WTC11 (cell line): ENCODE data around the gene NKIRAS2. TPM values are rescaled to one million over a fixed set of nuclear protein-coding genes. Genes with fewer than 3 reads are reported as not detected.

Experiments
- ATAC-seq: fragments of 200-7000 bp; cut with Tn5 transposase; 2 replicates; pipeline ENCODE4 v1.10.0; 2021; ENCODE audit warnings: mild to moderate bottlenecking, moderate library complexity
- CTCF ChIA-PET: fragments of 300-600 bp; sonication (Branson Sonifier 250); formaldehyde crosslinking; loops from one replicate; lab custom pipeline; 2021; ENCODE audit warnings: antibody characterized with exemption; lab: Charles Lee
- POLR2A ChIA-PET: fragments of 350-600 bp; sonication (Branson Sonifier 250); formaldehyde crosslinking; loops from one replicate; lab custom pipeline; 2021; ENCODE audit warnings: antibody characterized with exemption; lab: Charles Lee
- DNase-seq: peaks from one replicate; pipeline ENCODE4 v3.0.0; 2021; ENCODE audit warnings: low spot score
- H3K27ac Mint-ChIP-seq: 2 replicates; pipeline ENCODE4 v1.8.0; 2021; ENCODE audit warnings: mixed read lengths
- H3K27me3 Mint-ChIP-seq: 2 replicates; pipeline ENCODE4 v1.8.0; 2021; ENCODE audit warnings: low read depth, mild to moderate bottlenecking, moderate library complexity, mixed read lengths
- H3K36me3 Mint-ChIP-seq: 2 replicates; pipeline ENCODE4 v1.8.0; 2021; ENCODE audit warnings: mixed read lengths
- H3K4me1 Mint-ChIP-seq: 2 replicates; pipeline ENCODE4 v1.8.0; 2022; ENCODE audit warnings: mixed read lengths
- H3K4me3 Mint-ChIP-seq: 2 replicates; pipeline ENCODE4 v1.8.0; 2021; ENCODE audit warnings: mild to moderate bottlenecking, moderate library complexity, mixed read lengths
- H3K9me3 Mint-ChIP-seq: 2 replicates; pipeline ENCODE4 v1.8.0; 2021; ENCODE audit warnings: mixed read lengths
- ATF6 ChIP-seq: sonication (generic); formaldehyde crosslinking; IDR thresholded peaks from 2 replicates; pipeline ENCODE4 v1.8.1; 2023; ENCODE audit warnings: mild to moderate bottlenecking, missing genetic modification reagents
- HMGA2 ChIP-seq: fragments of 250-450 bp; sonication (Bioruptor Pico); IDR thresholded peaks from 2 replicates; pipeline ENCODE4 v1.4.0; 2021; ENCODE audit warnings: mild to moderate bottlenecking, moderate library complexity
- HMGXB4 ChIP-seq: sonication (generic); formaldehyde crosslinking; IDR thresholded peaks from 2 replicates; pipeline ENCODE4 v1.8.1; 2023; ENCODE audit warnings: mild to moderate bottlenecking, moderate library complexity, missing genetic modification reagents
- JUN ChIP-seq: sonication (generic); formaldehyde crosslinking; IDR thresholded peaks from 2 replicates; pipeline ENCODE4 v1.8.0; 2023; ENCODE audit warnings: mild to moderate bottlenecking, missing genetic modification reagents
- NFATC4 ChIP-seq: fragments of 250-450 bp; sonication (Bioruptor Pico); IDR thresholded peaks from 2 replicates; pipeline ENCODE4 v1.9.0; 2021; ENCODE audit warnings: mild to moderate bottlenecking
- OVOL2 ChIP-seq: fragments of 250-450 bp; sonication (Bioruptor Pico); IDR thresholded peaks from 2 replicates; pipeline ENCODE4 v1.9.0; 2021; ENCODE audit warnings: mild to moderate bottlenecking, borderline replicate concordance
- SMAD3 ChIP-seq: sonication (generic); formaldehyde crosslinking; IDR thresholded peaks from 2 replicates; pipeline ENCODE4 v1.8.0; 2022; ENCODE audit warnings: missing genetic modification reagents, mild to moderate bottlenecking, borderline replicate concordance
- SP1 ChIP-seq: sonication (generic); formaldehyde crosslinking; conservative IDR thresholded peaks from 2 replicates; pipeline ENCODE4 v1.8.1; 2022; ENCODE audit warnings: missing genetic modification reagents
- TEAD4 ChIP-seq: sonication (generic); formaldehyde crosslinking; IDR thresholded peaks from 2 replicates; pipeline ENCODE4 v1.8.0; 2022; ENCODE audit warnings: mild to moderate bottlenecking, missing genetic modification reagents
- ZNF232 ChIP-seq: sonication (generic); formaldehyde crosslinking; IDR thresholded peaks from 2 replicates; pipeline ENCODE4 v1.8.0; 2022; ENCODE audit warnings: mild to moderate bottlenecking, missing genetic modification reagents
- total RNA-seq: library from RNA; stranded (reverse); gene quantifications from 3 replicates; pipeline ENCODE4 v1.2.3, GENCODE V29; 2021
- TF ChIP-seq, protein P1 (sequence below): sonication (generic); formaldehyde crosslinking; IDR thresholded peaks from 2 replicates; pipeline ENCODE4 v1.8.0; 2022; ENCODE audit warnings: mild to moderate bottlenecking, missing genetic modification reagents
- TF ChIP-seq, protein P2 (sequence below): sonication (generic); formaldehyde crosslinking; IDR thresholded peaks from 2 replicates; pipeline ENCODE4 v1.8.1; 2022; ENCODE audit warnings: missing genetic modification reagents, borderline replicate concordance
- TF ChIP-seq, protein P3 (sequence below): sonication (generic); formaldehyde crosslinking; IDR thresholded peaks from 2 replicates; pipeline ENCODE4 v1.8.0; 2023; ENCODE audit warnings: missing genetic modification reagents
- TF ChIP-seq, protein P4 (sequence below): sonication (generic); formaldehyde crosslinking; conservative IDR thresholded peaks from 2 replicates; pipeline ENCODE4 v1.8.1; 2023; ENCODE audit warnings: mild to moderate bottlenecking, low read depth, missing genetic modification reagents, moderate library complexity

The NKIRAS2 gene
- total RNA-seq, 1 experiment from 2014 or later: 36.1 TPM

DNA sequence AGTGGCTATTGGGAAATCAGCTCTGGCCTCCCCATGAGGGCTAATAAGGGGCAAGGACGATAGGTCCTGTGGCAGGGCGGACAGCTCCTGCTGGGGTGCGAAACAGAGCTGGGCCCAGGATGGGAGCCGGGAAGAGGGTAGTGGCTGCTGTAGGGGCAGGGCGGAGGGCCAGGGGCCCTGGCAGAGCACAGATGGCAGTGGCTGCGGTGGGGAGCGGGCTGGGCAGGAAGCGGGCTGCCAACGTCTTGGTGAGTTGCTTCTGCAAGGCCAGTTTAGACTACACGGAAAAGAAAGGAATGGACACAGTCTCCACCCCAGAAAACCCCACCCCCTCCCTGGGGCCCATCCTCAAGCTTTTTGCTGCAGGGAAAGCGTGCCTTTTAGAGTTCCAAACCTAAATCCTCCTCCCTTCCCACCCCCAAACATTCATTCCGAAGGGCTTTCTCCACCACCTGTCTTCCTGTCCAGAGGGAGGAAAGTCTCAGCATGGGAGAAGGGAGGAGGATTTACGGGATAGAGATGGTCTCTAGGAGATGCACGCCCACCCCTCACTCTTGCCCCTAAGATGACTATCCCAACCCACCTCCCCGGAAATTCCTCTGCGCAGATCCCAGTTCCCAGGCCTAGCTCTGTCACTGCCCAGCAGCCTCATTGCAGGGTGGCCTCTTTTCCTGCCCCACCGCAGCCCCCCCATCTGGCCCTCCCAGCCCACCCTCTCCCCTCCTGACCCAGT is 7.1 kb downstream of the NKIRAS2 start:
- POLR2A ChIA-PET: interaction anchor here (0.6 to 3.7 kb wide), 2 partner anchors 10 to 56 kb away, joined by 6 to 13 read pairs; partner anchors contain the start of gene DNAJC7
- DNase-seq (no peak), ATAC-seq (no peak)
- CTCF ChIA-PET: interaction anchor here (0.5 to 9.6 kb wide), 19 partner anchors 10 to 500 kb away, joined by 3 to 138 read pairs (median 20); partner anchors contain the start of genes DHX58, DNAJC7, KAT2A and NKIRAS2
- H3K27me3 Mint-ChIP-seq: peaks cover 3% of the 10 kb centered on the region; the same call in 1 of the 2 replicates
- peaks cover 11% of the 10 kb centered on the region for H3K4me1 Mint-ChIP-seq
- TF ChIP-seq ZNF232 (CRISPR knock-in tag) (no peak), HMGA2 (CRISPR knock-in tag) (no peak), NFATC4 (CRISPR knock-in tag) (no peak), ATF6 (CRISPR knock-in tag) (no peak), OVOL2 (CRISPR knock-in tag) (no peak), HMGXB4 (CRISPR knock-in tag) (no peak), SMAD3 (CRISPR knock-in tag) (no peak), SP1 (no peak), TEAD4 (CRISPR knock-in tag) (no peak), JUN (CRISPR knock-in tag) (no peak)
- TF ChIP-seq, protein P1, sequence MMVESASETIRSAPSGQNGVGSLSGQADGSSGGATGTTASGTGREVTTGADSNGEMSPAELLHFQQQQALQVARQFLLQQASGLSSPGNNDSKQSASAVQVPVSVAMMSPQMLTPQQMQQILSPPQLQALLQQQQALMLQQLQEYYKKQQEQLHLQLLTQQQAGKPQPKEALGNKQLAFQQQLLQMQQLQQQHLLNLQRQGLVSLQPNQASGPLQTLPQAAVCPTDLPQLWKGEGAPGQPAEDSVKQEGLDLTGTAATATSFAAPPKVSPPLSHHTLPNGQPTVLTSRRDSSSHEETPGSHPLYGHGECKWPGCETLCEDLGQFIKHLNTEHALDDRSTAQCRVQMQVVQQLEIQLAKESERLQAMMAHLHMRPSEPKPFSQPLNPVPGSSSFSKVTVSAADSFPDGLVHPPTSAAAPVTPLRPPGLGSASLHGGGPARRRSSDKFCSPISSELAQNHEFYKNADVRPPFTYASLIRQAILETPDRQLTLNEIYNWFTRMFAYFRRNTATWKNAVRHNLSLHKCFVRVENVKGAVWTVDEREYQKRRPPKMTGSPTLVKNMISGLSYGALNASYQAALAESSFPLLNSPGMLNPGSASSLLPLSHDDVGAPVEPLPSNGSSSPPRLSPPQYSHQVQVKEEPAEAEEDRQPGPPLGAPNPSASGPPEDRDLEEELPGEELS (CRISPR knock-in tag): no peak
- TF ChIP-seq, protein P2, sequence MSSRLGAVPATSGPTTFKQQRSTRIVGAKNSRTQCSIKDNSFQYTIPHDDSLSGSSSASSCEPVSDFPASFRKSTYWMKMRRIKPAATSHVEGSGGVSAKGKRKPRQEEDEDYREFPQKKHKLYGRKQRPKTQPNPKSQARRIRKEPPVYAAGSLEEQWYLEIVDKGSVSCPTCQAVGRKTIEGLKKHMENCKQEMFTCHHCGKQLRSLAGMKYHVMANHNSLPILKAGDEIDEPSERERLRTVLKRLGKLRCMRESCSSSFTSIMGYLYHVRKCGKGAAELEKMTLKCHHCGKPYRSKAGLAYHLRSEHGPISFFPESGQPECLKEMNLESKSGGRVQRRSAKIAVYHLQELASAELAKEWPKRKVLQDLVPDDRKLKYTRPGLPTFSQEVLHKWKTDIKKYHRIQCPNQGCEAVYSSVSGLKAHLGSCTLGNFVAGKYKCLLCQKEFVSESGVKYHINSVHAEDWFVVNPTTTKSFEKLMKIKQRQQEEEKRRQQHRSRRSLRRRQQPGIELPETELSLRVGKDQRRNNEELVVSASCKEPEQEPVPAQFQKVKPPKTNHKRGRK (CRISPR knock-in tag): no peak
- TF ChIP-seq, protein P3, sequence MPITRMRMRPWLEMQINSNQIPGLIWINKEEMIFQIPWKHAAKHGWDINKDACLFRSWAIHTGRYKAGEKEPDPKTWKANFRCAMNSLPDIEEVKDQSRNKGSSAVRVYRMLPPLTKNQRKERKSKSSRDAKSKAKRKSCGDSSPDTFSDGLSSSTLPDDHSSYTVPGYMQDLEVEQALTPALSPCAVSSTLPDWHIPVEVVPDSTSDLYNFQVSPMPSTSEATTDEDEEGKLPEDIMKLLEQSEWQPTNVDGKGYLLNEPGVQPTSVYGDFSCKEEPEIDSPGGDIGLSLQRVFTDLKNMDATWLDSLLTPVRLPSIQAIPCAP (CRISPR knock-in tag): no peak
- TF ChIP-seq, protein P4, sequence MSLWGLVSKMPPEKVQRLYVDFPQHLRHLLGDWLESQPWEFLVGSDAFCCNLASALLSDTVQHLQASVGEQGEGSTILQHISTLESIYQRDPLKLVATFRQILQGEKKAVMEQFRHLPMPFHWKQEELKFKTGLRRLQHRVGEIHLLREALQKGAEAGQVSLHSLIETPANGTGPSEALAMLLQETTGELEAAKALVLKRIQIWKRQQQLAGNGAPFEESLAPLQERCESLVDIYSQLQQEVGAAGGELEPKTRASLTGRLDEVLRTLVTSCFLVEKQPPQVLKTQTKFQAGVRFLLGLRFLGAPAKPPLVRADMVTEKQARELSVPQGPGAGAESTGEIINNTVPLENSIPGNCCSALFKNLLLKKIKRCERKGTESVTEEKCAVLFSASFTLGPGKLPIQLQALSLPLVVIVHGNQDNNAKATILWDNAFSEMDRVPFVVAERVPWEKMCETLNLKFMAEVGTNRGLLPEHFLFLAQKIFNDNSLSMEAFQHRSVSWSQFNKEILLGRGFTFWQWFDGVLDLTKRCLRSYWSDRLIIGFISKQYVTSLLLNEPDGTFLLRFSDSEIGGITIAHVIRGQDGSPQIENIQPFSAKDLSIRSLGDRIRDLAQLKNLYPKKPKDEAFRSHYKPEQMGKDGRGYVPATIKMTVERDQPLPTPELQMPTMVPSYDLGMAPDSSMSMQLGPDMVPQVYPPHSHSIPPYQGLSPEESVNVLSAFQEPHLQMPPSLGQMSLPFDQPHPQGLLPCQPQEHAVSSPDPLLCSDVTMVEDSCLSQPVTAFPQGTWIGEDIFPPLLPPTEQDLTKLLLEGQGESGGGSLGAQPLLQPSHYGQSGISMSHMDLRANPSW (CRISPR knock-in tag): no peak
- H3K27ac Mint-ChIP-seq: no peak overlapping the region
- no peaks in the 10 kb centered on the region for H3K9me3 Mint-ChIP-seq
- H3K4me3 Mint-ChIP-seq: no peak overlapping the region
- peaks cover 27% of the 10 kb centered on the region for H3K36me3 Mint-ChIP-seq
